ENCODE measurements around the gene MAIP1.

Gene MAIP1

GRCh38 chr2:199951023-199951422, 4.4 kb upstream of the MAIP1 start:
- DNase-seq, result no peak

DNA sequence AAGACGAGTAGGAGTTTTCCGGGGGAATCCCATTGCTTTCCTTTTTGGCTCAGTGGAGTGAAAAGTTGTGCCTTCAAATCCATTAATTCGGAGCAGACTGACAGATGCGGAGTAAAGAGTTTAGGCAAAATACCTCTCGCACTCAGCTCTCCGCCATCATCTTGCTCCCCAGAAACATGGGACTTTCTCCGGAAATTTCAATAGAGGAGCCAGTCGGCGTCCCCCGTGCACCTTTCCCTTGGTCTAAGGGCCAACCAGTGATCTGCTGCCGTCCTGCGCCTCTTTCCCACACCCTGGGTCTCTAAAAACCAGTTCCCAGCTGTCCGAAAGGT, 409 bp upstream of the MAIP1 start:
- no peak for DNase-seq

DNA sequence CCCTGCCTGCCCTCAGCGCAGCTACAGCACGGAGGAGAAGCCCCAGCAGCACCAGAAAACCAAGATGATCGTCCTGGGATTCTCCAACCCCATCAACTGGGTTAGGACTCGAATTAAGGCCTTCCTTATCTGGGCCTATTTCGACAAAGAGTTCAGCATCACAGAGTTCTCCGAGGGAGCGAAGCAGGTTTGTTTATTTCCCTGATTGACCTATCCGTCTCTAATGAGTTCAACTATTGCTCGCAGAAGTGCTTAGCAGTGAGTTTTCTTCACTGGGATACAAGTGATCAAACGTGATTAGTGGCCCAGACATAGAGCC, 639 bp downstream of the MAIP1 start:
- DNase-seq, result no peak

DNA sequence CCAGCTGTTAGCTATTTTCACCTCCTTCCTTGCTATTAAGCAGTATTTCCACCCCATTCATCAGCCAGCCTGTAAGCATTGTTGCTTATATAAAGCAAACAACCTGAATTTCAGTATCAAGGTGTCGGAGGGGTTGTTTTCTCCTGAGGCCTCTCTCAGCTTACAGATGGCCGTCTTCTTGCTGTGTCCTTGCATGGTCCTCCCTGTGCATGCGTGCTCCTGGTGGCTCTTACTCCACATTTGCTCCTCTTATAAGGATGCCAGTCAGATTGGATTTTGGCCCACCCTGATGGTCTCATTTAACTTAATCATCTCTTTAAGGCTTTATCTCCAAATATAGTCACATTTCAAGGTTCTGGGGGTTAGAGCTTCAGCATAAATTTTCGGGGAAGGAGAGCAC, 2.6 kb downstream of the MAIP1 start:
- DNase-seq, result no peak

- DNase-seq, result no peak
Measured at GRCh38 chr2:199962203-199962602, 6.8 kb downstream of the MAIP1 start.

GRCh38 chr2:199966405-199966804, 11.0 kb downstream of the MAIP1 start:
- DNase-seq, result no peak

DNA sequence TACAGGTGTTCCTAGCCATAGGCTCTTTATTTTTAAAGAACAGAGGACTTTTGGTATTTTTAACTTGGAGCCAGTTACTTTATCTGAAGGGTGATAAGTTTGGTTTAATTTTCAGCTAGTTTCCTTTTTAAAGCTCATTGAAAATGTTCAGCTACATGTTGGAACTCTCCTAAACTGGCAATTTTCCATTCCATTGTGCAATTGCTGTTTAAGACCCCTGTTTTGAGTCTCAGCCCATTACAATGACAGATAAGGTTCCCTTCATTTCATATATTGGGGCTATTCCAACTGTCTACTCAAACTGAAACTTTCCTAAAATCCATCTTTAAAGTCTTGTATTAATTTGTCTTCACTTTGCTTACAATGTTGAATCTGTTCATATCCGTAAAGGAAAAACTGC, 11.6 kb downstream of the MAIP1 start:
- DNase-seq, result no peak

DNA sequence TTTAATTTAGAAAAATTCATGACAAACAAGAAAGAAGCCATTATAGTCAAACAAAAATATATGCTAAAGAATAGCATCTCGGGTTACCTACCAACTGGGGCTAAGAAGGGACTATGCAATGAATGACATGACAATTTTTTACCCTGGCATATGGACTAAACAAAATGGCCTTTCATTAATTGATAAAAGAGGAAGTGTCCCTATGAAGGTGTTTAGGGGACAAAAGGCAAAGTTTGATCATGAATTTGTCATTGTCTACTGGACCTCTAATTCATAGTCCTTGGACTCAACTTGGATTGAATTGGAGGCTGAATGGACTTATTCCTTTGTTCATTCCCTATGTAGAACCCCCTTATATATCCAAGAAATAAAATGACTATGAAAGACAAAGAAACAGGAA, 12.7 kb downstream of the MAIP1 start:
- DNase-seq, result no peak

DNA sequence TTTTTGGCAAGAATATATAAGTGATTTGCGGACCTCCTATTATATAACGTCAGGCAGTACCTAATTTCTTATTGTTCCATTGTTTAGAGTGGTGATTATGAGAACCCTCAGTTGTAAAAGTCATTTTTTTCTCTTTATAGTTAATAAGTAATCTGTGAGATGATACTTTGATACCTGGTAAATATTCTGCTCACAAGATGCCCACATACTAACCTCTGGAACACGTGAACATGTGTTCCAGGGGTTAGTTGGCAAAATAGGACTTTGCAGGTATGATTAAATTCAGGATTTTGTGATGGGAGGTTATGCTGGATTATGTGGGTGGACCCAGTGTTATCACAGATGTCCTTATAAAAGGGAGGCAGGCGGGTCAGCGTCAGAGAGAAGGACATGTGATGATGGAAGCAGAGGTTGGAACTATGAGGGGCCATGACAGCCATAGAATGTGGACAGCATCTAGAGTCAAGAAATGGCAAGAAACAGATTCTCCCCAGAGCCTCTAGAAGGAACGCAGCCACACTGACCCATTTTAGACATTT, 16.8 kb downstream of the MAIP1 start:
- DNase-seq, result no peak

DNA sequence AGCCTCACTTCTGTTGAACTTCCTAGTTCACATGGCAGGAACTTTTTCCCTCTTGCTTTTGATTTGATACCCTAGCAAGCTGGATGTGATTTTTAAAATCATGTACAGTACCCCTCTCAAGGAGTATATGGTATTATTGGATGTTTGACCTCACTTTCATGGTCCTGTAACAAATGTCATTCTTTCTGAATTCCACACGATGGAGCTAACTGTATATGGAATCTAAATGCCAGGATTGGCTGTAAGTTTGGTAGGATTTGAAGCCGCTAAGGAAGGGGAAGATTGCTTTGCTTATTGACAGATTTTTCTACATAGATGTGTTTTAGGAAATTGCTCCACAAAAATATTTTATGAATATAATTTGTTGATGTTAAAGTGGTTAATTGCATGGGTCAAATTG, 18.3 kb downstream of the MAIP1 start:
- no peak for DNase-seq

- no peak for DNase-seq
Measured at GRCh38 chr2:199975273-199975895, 20.0 kb downstream of the MAIP1 start.

- no peak for DNase-seq
Measured at GRCh38 chr2:199977984-199978415, 22.6 kb downstream of the MAIP1 start.

- DNase-seq, result no peak
Measured at GRCh38 chr2:199979398-199979797, 24.0 kb downstream of the MAIP1 start.

- peak; percentile 77 for DNase-seq
Measured at GRCh38 chr2:199979832-199980628, 24.6 kb downstream of the MAIP1 start.

DNA sequence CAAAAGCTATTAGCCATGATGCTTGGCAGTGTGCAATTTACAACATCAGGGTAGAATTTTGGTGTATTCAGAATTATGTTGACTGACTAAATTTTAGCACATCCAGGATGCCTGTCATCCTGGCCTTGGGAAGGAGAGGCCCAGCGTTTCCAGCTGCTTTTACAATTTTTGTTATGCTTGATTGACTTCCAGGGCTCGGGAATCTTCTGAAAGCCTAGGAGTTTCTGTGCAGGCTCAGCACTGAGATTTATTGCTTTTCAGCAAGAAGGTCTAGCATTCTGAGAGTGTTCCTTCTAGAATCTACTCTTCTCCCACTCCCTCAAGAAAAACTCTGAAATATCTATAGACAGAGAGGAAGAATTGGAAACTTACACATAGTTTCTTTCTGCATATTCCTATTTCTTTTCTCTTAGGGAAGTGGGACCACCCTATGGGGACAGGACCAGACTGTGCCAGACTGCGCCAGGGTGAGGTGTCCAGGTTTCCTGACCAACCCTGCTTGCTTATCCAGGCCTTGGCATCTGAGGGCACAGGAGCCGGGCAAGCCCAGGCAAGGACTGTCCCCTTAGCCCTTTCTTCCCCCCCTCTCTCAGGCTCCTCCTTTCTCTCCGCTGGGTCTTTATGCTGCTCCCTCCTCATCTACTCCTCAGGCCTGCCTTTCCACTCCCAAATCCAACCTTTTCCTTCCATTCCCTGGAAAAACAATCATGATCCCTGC, 26.9 kb downstream of the MAIP1 start:
- DNase-seq, result no peak

- DNase-seq, result no peak
Measured at GRCh38 chr2:199983534-199983933, 28.2 kb downstream of the MAIP1 start.

GRCh38 chr2:199984159-199984558, 28.8 kb downstream of the MAIP1 start:
- no peak for DNase-seq

- DNase-seq, result no peak
Measured at GRCh38 chr2:199984755-199985154, 29.4 kb downstream of the MAIP1 start.

DNA sequence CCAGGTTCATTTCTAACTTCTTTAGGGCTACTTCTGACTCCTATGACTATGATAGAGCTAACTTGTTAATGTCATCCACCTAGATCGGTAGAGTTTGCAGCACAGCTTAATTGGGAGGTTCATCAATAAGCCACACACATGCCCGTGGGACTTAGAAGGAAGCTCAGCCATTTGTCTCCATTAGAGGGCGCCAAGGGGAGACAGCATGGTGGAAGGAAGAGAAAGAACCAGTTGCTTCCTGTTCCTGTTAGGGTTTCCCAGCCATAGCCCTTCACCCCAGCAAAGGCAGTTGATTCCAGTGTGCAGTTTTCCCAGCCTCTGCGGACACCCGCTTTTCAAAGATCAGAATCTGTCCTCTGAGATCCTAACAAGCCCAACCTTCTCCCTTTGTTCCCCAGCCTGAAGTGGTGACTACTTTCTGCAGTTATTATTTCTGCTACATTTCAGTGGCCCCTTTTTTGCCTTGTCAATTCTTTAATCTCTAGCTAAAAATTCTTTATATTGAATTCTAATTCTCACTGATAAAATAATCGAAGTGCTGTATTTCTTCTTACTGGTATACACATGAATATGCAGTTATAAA, 30.3 kb downstream of the MAIP1 start:
- DNase-seq, result peak; percentile 60

DNA sequence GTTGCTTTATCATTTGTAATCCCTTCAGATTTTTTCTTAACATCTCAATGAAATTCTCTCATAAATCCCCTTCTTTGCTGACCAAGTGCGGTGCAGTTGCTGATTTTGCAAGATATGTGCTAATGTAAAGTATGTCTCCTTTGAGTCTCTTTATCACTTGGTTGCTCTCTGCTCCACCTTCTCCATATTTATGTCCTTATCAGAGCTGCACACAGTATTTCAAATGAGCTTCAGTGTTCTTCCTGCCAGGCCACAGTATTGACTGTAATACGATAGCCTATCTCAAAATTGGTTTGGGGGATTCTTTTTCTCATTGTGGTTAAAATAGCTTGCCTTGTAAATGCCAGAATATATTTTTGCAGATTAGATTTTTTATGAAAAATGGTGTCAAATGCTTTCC, 32.2 kb downstream of the MAIP1 start:
- no peak for DNase-seq

- DNase-seq, result no peak
Measured at GRCh38 chr2:199988151-199988550, 32.8 kb downstream of the MAIP1 start.

DNA sequence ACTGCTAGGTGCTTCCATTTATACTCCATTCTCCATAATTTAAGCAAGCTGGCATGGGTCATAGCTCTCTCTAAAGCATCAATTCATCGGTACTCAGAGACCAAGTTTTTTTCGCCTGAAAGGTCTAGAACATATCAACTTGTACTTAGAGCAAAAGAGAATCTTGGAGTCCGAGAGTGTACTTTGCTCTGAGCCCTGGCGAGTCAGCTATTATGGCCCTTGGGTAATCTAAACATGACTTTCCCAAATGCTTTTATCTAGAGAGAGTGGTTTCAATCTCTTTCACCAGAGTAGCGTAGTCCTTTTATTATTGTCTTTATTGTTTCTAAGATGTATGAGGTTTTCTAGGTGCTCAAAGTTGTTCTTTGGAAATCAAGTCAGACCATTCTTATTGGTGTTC, 34.4 kb downstream of the MAIP1 start:
- no peak for DNase-seq

DNA sequence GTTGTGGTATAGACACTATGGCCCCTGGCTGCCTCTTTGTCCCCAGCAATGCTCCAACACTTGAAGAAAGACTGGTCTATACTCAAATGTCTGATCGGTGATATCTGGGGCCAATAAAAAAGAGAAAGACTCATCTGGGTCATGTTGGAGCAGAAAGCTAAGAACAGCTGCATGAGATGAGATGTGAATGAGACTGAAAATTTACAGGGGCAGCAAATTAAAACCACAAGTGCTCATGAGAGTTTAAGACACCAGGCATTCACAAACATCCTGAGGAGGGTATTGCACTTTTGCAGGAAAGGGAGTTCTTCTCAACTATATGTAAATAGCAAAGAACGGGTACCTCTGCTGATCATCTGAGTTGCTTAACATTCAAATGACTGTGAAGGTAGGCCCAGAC, 36.3 kb downstream of the MAIP1 start:
- no peak for DNase-seq

- DNase-seq, result no peak
Measured at GRCh38 chr2:199992296-199992695, 36.9 kb downstream of the MAIP1 start.

Data from RPMI8226 (cell line).